GM21528 (cell line): ENCODE results near the gene STXBP2.

ENCODE experiments used
- ATAC-seq: cut with Tn5 transposase; IDR thresholded peaks from one replicate; pipeline ENCODE4 v1.9.1; 2021; ENCODE audit warnings: mild to moderate bottlenecking, moderate library complexity; ENCODE audit not compliant: unreplicated experiment, low FRiP score

STXBP2 gene

GRCh38 chr19:7648265-7649014 lies 11.5 kb downstream of the STXBP2 start:
- ATAC-seq = no peak

GRCh38 chr19:7650148-7650547 lies 13.2 kb downstream of the STXBP2 start:
- ATAC-seq = no peak

- ATAC-seq = no peak
Measured at GRCh38 chr19:7652061-7652641, 15.2 kb downstream of the STXBP2 start.

- ATAC-seq = no peak
Measured at GRCh38 chr19:7654401-7654800, 17.5 kb downstream of the STXBP2 start.

- ATAC-seq = no peak
Measured at GRCh38 chr19:7655581-7655980, 18.7 kb downstream of the STXBP2 start.

DNA sequence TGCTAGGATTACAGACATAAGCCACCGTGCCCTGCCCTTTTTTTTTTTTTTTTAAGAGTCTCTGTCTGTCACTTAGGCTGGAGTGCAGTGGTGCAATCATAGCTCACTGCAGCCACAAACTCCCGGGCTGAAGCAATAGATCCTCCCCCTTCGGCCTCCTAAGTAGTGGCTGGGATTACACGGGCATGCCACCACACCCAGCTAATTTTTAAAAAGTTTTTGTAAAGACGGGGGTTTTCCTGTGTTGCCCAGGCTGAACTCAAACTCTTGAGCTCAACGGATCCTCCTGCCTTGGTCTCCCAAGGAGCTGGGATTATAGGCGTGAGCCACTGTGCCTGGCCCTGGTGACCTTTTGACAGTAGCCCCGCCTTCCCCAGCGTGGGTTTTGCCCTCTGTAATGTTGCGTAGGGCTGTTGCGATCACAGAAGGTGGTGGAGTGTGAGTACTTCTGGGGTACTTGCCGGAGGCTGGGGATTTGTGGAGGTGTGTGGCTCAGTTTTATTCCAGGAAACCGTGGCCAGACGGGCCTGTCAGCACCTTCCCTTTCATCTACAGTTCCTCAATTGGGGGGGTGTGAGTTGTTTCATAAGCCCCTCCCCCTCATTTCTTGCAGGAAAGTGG lies 20.3 kb downstream of the STXBP2 start:
- no peak for ATAC-seq

DNA sequence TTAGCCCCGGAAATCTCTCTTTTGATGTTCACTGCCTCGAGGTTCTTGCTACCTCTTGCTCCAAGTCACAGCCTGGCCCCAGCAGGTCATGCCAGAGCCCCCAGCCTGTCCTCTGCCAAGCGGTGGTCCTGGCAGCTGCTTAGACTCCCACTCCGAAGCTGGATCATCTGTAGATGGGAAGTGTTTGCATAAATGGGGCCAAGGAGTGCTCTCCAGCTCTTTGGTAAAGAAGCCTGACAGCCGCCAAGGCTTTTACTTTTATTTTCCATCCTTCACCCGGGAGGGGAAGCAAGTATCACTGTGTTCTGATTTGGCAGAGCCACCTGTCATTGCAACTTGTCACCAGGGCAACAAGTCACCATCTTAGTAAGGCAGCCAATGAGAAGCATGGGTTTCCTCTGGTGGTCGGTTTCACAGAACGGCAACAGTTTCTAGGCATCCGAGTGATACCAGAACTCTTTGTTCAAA lies 21.3 kb downstream of the STXBP2 start:
- no peak for ATAC-seq

- no peak for ATAC-seq
Measured at GRCh38 chr19:7661744-7662538, 25.0 kb downstream of the STXBP2 start.

DNA sequence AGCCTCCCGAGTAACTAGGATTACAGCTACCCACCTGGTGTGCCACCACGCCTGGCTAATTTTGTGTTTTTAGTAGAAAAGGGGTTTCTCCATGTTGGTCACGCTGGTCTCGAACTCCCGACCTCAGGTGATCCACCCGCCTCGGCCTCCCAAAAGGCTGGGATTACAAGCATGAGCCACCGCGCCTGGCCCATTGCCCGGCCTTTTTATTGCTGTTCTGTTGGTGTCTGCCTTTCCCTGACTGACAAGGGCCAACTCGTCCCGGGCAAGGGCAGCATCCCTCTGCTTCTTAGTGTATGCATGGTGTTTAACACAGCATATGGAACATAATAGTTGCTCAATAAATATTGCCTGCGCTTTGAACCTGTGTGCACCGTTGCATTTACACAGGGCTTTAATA lies 25.7 kb downstream of the STXBP2 start:
- no peak for ATAC-seq

DNA sequence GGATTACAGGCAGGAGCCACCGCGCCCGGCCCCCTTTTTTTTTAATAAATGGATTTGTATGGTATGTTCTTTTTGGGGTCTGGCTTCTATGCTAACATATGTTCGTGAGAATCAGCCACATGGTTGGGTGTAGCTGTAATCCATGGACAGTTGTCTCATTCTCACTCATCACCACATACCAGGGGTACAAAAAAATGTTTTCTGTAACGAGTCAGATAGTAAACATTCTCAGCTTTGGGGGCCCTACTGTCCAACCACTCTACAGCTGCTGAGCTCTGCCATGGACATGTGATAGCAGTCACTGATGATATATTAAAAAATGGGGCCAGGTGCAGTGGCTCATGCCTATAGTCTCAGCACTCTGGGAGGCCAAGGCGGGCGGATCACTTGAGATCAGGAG lies 26.8 kb downstream of the STXBP2 start:
- no peak for ATAC-seq

DNA sequence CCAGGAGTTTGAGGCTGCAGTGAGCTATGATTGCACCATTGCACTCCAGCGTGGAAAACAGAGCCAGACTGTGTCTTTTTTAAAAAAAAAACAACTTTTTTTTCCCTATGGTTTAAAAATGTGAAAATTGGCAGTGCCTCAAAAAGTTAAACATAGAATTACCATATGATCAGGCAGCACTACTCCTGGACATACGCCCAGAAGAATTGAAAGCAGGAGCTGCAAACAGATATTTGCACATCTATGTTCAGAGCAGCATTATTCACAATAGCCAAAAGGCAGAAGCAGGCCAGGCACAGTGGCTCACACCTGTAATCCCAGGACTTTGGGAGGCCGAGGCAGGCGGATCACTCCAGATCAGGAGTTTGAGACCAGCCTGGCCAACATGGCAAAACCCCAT lies 28.2 kb downstream of the STXBP2 start:
- no peak for ATAC-seq

GRCh38 chr19:7668842-7669241 lies 31.9 kb downstream of the STXBP2 start, which contains the start of gene RETN:
Gene RETN, plus strand, starts transcription at chr19:7669049. Its CDS starts 278 bp downstream, at chr19:7669327.
- no peak for ATAC-seq

DNA sequence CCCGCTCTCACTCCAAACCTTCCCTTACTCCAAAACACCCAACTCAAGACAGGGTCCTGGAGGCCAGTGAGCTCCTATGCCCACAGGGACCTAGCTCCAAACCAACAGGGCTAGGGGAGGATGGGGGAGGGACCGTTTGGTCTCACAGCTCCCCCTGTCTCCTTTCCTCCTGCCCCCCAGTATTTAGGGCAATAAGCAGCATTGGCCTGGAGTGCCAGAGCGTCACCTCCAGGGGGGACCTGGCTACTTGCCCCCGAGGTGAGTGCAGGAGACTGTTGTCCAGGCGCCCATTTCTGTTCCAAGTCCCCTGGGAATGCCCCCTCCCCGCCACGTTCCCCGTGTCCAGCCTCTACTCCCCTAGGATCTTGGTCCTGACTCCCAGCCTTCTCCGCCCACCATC lies 32.7 kb downstream of the STXBP2 start:
- no peak for ATAC-seq

DNA sequence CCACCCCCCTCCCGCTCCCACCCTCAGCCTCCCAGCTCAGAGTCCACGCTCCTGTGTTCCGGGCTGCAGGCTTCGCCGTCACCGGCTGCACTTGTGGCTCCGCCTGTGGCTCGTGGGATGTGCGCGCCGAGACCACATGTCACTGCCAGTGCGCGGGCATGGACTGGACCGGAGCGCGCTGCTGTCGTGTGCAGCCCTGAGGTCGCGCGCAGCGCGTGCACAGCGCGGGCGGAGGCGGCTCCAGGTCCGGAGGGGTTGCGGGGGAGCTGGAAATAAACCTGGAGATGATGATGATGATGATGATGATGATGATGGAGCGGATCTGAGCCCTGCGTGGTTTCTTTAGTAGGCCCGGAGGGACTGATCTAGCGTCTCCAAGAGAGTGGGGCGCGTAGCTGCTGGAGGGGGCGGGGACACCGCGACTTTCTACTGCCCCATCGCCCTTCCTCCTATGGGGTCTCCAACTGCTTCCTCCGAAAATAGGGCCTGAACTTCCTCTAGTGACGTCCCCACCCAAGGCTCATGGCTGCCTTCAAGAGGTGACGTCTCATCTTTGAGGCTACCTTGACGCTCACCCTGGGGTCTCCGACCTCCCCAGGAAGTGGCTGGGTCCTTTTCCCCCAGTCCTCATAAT lies 33.4 kb downstream of the STXBP2 start:
- no peak for ATAC-seq

DNA sequence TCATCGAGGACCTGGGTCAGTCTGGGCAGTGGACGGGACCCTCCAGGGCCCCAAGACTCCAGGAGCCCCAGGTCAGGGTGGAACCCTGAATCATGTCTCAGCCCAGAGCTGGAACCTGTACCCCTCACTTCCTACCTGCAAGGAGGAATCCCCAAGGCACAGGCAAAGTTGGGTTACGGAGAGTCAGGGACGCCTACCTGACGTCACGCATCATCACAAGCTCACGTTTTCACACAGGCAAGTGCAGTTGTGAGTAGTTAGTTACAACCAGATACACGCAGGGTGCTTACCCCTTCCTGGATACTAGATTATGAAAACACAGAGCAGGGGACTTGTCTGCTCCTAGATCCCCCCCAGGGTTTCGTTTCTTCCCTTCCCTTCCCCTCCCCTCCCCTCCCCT lies 33.9 kb downstream of the STXBP2 start:
- no peak for ATAC-seq

GRCh38 chr19:7672522-7672921 lies 35.6 kb downstream of the STXBP2 start:
- no peak for ATAC-seq

DNA sequence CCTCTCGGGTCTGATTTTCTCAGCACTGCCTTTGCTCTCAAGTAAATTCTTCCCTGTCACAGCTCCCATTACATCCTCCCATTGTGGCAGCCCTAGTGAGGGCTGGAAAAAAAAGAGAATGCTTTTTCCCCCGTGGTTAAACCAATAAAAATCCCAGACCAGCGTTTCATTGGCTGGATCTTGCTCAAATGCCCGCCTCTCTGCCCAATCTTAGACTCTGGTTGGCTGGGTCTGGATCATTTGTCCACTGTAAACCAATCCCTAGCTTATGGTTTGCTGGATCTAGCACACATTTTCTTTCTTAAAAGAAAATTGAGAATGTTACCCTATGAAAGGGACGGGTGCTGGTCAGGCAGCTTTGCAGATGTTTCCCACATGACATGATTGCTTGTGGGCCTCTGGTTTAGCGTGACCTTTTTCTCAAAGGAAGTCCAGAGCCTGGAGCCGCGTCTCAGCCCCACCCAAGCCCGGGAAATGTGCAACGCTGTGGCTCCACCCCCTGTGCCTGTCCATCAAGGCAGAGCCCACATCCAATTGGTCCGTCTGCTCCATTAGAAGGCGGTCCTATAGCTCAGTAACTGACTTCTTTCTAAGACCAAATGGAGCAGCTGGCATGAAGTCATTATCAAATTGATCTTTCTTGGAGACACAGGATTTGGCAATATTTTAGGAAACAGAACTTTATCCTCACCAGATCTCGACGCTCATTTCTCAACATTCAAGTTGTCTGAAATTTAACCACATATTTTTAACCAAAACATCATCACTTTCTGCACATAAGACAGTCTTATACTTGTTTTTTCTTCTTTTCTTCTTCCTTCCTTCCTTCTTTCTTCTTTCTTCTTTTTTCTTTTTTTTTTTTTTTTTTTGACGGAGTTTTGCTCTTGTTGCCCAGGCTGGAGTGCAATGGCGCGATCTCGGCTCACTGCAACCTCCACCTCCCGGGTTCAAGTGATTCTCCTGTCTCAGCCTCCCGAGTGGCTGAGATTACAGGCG lies 37.4 kb downstream of the STXBP2 start:
- ATAC-seq = no peak

DNA sequence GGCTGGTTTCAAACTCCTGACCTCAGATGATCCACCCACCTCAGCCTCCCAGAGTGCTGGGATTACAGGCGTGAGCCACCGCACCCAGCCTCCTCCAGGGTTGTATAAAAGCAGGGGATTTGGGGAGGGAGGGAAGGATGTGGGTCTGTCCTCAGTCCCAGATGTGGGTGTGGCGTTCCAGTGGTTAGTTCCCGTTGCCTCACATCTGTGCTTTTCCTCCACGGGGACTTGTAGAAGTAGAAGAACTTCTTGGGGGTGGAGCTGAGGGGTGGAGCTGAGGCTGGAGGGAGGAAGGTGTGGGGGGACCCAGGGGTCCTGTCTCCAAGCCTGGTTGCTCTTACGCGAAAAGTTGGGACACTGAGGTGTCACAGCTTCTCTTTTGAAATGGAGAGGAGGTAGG lies 39.5 kb downstream of the STXBP2 start:
- ATAC-seq = no peak

- no peak for ATAC-seq
Measured at GRCh38 chr19:7676854-7677253, 39.9 kb downstream of the STXBP2 start, which contains the start of gene MCEMP1. Gene MCEMP1, plus strand, starts transcription at chr19:7677090. Its CDS starts 31 bp downstream, at chr19:7677121.
